ENCODE measurements around the gene PPP4R4. TPM values are rescaled to one million over a fixed set of nuclear protein-coding genes. Genes with fewer than 3 reads are reported as not detected.

The PPP4R4 gene
- total RNA-seq, 4 donors from 2014 or later = 0.08 to 1.7 (median 0.48) TPM

- Histone ChIP-seq H3K36me3 (no peaks in the 10 kb centered on the region), H3K4me1 (peaks cover 0 to 52% (median 2%) of the 10 kb centered on the region in 3 donors), H3K4me3 (no peak overlapping the region), H3K27ac (peak overlapping the region in 3 of 4 donors; percentile 15 to 52 (median 44)), H3K27me3 (no peaks in the 10 kb centered on the region), H3K9me3 (no peaks in the 10 kb centered on the region)
- intact Hi-C loops (cut with DNase I) = no loop called here
- DNase-seq = no peak
- 30 to 71% methylated on average over 4 of the region's 4 CpGs for WGBS, 2 donors
- TF ChIP-seq POLR2A (IDR thresholded peaks at IDR 0.05) (no peak), CTCF (IDR thresholded peaks at IDR 0.05) (no peak)
Observed at GRCh38 chr14:94317259-94317658, 143.1 kb downstream of the PPP4R4 start.

GRCh38 chr14:94320243-94320642, 146.1 kb downstream of the PPP4R4 start:
- intact Hi-C loops (cut with DNase I) = no loop called here
- Histone ChIP-seq H3K4me3 (no peak overlapping the region), H3K4me1 (peaks cover 0 to 31% (median 0%) of the 10 kb centered on the region in 3 donors), H3K27me3 (peaks cover 0 to 5% (median 0%) of the 10 kb centered on the region in 4 donors), H3K36me3 (no peaks in the 10 kb centered on the region), H3K9me3 (no peaks in the 10 kb centered on the region), H3K27ac (peak overlapping the region in 3 of 4 donors; percentile 73 to 80 (median 79))
- no peak for DNase-seq
- WGBS, 2 donors = 22 to 41% methylated on average over 5 of the region's 5 CpGs
- TF ChIP-seq CTCF (IDR thresholded peaks at IDR 0.05) = no peak
- TF ChIP-seq POLR2A (IDR thresholded peaks at IDR 0.05) = no peak

GRCh38 chr14:94321421-94322271, 147.5 kb downstream of the PPP4R4 start:
- Histone ChIP-seq H3K27me3 (peaks cover 0 to 5% (median 0%) of the 10 kb centered on the region in 4 donors), H3K27ac (no peak overlapping the region), H3K9me3 (no peaks in the 10 kb centered on the region), H3K36me3 (no peaks in the 10 kb centered on the region), H3K4me1 (peaks cover 0 to 30% (median 0%) of the 10 kb centered on the region in 3 donors), H3K4me3 (no peak overlapping the region)
- intact Hi-C loops (cut with DNase I) = no loop called here
- 67 to 71% methylated on average over 1 to 3 of the region's 5 CpGs for WGBS, 2 donors
- TF ChIP-seq CTCF (IDR thresholded peaks at IDR 0.05) (no peak), POLR2A (IDR thresholded peaks at IDR 0.05) (no peak)
- DNase-seq = no peak

- intact Hi-C loops (cut with DNase I) = no loop called here
- 53 to 68% methylated on average over 7 to 12 of the region's 15 CpGs for WGBS, 2 donors
Observed at GRCh38 chr14:94322648-94323570, 148.8 kb downstream of the PPP4R4 start, which contains the start of gene SERPINA6. Gene SERPINA6, minus strand, starts transcription at chr14:94323336. Its CDS starts 8,688 bp downstream, at chr14:94314648.

More at GRCh38 chr14:94322648-94323570, 148.8 kb downstream of the PPP4R4 start, which contains the start of gene SERPINA6:
- peak within 1 kb of the TSS in 1 of 4 donors; percentile 18 for H3K27ac ChIP-seq
- H3K9me3 ChIP-seq = no peaks in the 10 kb centered on the region
- peaks cover 0 to 5% (median 0%) of the 10 kb centered on the region in 4 donors for H3K27me3 ChIP-seq
- peaks cover 0 to 18% (median 0%) of the 10 kb centered on the region in 3 donors for H3K4me1 ChIP-seq
- no peak within 1 kb of the TSS for H3K4me3 ChIP-seq
- TF ChIP-seq POLR2A (IDR thresholded peaks at IDR 0.05) (no peak), CTCF (IDR thresholded peaks at IDR 0.05) (no peak)
- no peaks in the 10 kb centered on the region for H3K36me3 ChIP-seq
- no peak for DNase-seq
